Measurements from ENCODE around the gene ZNF682.
"Not testable (repeated sequence)": the region's sequence is repeated elsewhere in the genome, so short reads cannot be mapped to it uniquely, and the experiment has no call there.

The ZNF682 gene

DNA sequence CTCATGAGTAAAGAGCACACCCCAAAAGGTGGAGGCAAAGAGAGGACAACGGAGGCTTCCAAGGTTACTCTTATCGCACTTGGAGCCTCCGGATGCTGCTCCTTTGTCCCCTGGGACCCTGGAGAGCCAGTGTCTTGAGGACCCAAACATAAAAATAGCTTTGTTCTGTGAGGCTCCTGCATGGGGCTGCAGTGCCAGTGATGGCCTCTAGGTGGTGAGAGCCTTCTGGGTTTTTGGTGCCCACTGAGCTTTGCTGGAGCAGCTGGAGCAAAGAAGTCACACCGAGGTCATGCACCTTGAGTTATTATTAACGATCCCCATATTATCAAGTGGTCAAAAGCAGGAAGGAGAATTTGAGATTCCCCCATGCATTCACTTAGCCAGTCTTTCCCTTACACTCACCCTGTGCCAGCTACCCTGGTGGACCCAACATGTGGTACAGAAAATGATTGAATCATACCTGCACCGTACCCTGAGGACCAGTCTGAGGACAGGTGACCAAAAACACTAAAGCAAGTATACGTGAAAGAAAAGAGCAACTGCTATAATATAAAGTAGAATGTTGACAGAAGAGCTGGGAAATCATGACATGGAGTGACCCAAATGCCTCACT, 41.5 kb downstream of the ZNF682 start:
- DNase-seq (ENCODE audit: low read depth in 4 of 4, low spot score in 1 of 4) = peak; percentile 12 to 21 (median 16)

GRCh38 chr19:19966862-19967261, 72.4 kb downstream of the ZNF682 start:
- no peak for DNase-seq (ENCODE audit: low read depth in 4 of 4, low spot score in 1 of 4)

DNA sequence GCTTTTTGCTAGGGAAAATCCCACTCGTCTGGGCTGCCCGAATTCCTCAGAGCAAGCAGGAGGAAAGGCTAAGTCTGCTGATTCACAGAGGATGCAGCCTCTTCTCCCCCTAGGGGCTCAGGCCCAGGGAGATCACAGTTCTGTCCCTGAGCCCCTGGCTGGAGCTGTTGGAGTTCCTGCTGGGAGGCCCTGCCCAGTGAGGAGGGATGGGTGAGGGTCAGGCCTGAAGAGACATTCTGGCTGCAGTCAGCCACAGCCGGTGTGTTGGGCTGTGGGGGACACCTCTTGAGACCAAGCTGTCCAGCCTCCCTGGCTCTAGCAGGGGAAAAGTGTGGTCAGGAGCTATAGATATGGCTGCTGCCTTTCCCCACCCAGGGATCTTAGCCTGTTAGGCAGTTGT, 73.2 kb downstream of the ZNF682 start:
- DNase-seq (ENCODE audit: low read depth in 4 of 4, low spot score in 1 of 4) = not testable (repeated sequence)

- DNase-seq (ENCODE audit: low read depth in 4 of 4, low spot score in 1 of 4) = no peak
These were observed 74.9 kb downstream of the ZNF682 start for GRCh38 chr19:19964416-19964815.

DNA sequence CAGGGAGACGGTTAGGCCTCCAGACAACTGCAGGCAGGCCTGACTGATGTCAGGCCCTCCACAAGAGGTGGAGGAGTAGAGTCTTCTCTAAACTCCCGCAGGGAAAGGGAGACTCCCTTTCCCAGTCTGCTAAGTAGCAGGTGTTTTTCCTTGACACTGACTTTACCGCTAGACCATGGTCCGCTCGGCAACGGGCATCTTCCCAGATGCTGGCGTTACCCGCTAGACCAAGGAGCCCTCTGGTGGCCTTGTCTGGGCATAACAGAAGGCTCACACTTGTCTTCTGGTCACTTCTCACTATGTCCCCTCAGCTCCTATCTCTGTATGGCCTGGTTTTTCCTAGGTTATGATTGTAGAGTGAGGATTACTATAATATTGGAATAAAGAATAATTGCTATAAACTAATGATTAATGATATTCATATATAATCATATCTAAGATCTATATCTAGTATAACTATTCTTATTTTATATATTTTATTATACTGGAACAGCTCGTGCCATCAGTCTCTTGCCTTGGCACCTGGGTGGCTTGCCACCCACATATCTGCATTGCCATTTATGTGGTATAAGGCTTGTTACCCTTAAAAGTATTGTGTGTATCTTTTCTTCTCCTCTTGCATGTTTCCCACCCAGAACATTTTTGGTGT, 80.0 kb downstream of the ZNF682 start:
- peak; percentile 30 to 44 (median 39) for DNase-seq (ENCODE audit: low read depth in 4 of 4, low spot score in 1 of 4)

GRCh38 chr19:19957766-19958165, 81.5 kb downstream of the ZNF682 start:
- not testable (repeated sequence) for DNase-seq (ENCODE audit: low read depth in 4 of 4, low spot score in 1 of 4)

DNA sequence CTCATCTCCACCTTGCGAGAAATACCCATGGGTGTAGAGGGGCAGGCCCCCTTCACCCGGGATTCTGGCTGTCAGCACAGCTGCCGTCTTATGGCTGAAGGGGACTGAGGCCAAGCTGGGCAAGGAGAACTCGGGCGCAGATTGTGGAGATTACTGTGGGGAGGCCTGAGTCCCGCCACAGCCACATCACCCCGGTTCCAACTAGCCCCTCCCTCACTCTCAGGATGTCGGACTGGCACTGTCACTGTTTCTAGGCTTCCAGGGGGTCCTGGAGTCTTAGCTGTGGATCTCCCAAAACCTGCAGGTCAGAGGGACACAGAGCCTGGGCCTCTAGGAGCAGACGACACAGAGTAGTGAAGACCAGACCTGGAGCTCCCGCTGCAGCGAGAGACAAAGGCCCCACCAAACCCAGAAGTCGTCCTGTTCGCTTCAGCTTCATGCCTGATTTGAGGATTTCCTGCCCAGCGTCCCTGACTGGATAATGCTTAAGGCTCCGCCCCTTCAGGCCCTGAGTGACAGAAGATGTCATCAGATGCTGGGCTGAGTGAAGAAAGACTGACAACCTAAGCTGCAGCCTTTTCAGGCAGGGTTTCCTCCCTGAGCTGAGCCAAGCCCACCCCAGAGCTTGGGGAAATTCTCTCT, 82.8 kb downstream of the ZNF682 start:
- no peak for DNase-seq (ENCODE audit: low read depth in 4 of 4, low spot score in 1 of 4)

DNA sequence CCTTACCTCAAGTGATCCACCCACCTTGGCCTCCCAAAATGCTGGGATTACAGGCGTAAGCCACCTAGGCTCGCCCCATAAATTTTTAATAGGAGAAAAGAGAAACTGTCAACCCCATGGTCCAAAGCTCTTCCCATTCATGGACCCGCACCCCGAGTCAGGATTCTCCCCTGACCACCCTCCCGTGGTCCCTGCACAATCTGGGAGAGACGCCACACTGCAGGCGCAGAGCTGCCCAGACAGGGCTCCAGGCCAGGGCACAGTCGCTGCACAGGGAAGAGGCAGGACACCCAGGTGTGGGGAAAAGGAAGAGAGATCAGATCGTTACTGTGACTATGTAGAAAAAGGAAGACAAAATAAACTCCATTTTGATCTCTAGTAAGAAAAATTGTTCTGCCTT, 84.1 kb downstream of the ZNF682 start:
- DNase-seq (ENCODE audit: low read depth in 4 of 4, low spot score in 1 of 4) = no peak
